ENCODE measurements around the gene ANKRD9. TPM values are rescaled to one million over a fixed set of nuclear protein-coding genes. Genes with fewer than 3 reads are reported as not detected.

The ANKRD9 gene
- polyA plus RNA-seq, 4 donors, result 6.0 to 7.6 (median 6.4) TPM

DNA sequence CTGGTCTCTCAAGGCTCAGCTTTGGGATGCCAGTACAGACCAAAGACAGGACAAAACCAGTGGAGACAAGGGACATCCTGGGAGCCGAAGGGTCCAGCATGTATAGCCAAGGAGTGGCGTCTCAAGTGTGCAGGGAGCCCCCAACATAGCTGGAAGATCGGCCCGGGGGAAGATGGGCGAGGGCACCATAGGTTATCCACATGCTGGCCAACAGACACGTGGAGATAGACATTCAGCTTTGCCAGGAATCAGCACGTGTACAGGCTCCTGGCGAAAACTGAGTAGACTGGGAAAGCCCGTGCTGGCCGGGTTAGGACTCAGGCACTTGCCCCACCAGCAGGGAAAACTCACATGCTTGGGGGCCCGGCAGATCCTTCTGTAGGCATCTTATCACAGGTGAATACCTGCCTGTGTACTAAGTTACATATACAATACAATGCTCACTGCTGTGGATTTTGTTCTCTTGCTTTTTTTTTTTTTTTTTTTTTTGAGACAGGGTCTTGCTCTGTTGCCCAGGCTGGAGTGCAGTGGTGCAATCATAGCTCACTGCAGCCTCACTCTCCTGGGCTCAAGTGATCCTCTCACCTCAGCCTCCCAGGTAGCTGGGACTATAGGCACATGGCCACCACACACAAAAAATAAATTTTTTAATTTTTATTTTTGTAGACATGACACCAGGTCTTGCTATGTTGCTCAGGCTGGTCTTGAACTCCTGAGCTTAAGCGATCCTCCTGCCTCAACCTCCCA lies 5.6 kb upstream of the ANKRD9 start:
- no peak for DNase-seq (ENCODE audit: low read depth in 4 of 4, low spot score in 2 of 4)

DNA sequence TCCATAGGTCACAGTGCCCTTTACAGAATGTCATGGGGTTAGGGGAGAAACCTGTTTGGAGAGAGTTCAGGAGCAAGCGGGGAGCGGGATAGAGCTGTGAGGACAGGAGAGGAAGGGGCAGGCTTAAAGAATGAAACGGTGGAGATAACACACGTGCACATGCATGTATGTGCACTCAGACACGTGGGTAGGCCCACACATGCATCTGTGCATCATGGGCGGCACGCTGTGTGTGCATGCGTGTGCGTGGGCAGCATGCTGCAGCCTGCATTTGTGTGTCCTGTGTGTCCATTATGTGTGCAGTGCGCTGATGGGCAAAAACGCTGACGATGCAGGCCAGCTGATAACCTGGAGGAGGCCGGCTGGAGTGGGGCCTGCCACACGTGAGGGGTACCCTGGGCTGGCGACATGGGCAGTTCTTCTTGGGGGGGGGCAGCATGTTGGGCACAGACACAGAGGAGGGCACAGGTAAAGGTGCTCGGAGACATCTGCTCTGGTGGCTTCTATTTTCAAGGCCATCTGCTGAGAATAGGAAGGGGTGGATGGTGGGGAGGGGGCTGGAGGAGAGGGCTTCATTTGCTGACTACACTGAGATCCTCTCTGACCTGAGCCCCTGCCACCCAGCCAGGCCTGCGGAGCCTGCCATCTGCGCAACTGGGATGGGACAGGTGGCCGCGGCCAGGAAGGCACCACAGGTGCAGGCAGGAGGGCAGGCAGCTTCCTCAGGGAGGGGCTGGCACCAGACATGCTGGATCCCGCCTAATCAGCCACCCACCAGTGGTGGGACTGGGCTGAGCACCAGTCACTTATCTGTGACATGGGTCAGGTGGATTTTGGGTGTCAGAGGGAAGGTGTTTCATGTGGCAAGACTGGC lies 4.6 kb upstream of the ANKRD9 start:
- no peak for DNase-seq (ENCODE audit: low read depth in 4 of 4, low spot score in 2 of 4)

DNA sequence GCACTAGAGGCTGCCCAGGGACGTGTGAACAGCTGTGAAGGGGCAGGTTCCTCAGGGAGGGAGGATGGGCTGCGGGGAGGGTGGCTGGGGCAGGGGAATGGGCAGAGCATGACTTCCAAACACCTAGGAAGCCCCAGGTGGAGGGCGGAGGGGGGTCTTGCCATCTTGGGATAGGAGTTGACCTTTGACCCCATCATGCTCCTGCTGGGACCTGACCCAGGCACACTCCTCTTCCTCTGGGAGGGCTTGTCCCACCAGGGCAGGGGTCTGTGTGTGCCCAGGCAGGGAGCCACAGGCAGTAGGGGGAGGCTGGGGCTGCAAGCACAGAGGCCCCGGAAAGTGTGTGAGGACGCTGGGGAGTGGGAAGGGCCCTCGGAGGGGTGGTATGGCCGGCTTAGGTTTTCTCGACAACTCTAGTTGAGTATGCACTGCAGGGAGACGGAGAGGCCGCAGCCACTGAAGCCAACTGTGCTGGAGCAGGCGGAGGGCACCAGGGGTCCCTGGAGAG lies 3.3 kb upstream of the ANKRD9 start:
- no peak for DNase-seq (ENCODE audit: low read depth in 4 of 4, low spot score in 2 of 4)

DNA sequence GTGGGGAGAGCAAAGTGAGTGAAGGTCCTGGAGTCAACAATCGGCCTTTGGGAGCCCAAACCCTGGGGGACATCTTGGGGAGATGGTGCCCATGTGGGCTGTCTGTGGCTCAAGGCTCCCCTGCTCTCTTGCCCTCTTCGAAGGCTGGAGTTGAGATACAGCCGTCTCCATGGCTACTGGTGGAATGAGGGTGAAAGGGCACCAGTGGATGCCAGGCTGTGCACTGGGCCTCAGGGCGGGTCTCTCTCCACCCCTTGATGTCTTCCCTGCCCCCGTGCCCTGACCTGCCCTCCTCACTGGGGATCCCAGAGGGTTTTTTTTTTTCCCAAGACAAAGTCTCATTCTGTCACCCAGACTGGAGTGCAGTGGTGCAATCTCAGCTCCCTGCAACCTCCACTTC lies 2.0 kb upstream of the ANKRD9 start:
- no peak for DNase-seq (ENCODE audit: low read depth in 4 of 4, low spot score in 2 of 4)

DNA sequence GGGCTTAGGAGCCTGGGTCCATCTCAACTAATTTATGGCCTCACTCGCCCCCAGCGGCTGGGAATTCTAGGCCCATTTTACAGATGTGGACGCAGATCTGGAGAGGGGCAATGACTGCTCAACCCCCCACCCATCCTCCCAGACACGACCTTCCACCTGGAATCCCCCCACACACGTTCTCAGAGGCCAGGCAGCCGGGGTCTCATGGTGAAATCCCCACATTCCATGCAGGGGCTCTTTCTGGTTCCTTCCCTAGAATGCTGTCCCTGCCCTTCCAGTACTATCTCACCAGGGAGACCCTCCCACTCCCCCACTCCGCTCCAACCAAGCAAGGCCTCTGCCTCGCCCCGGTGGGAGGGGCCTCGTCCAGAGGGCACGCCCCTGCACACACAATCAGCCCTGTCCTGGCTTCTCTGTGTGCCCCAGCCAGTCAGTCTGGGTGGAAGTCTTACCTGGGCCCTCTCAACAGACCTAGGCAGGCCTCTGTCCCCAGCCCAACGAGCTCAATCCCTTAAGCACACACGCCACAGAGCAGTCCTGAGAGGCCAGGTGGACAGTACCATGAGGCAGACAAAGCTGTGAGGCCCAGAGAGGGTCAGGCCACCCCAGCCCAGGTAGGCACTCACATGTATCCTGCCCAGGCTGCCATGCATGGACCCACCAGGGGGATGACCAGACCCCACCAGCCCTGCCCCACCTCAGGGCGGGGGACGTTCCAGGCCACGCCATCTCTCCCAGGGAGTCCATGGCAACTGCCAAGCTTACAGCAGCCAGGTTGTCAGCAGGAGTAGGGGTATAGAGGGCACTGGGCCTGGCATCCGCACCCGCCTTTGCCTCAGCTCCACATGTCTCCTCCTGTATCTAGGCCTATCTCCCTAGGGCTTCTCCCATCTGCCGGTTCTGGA lies 1.3 kb upstream of the ANKRD9 start:
- no peak for DNase-seq (ENCODE audit: low read depth in 4 of 4, low spot score in 2 of 4)

DNA sequence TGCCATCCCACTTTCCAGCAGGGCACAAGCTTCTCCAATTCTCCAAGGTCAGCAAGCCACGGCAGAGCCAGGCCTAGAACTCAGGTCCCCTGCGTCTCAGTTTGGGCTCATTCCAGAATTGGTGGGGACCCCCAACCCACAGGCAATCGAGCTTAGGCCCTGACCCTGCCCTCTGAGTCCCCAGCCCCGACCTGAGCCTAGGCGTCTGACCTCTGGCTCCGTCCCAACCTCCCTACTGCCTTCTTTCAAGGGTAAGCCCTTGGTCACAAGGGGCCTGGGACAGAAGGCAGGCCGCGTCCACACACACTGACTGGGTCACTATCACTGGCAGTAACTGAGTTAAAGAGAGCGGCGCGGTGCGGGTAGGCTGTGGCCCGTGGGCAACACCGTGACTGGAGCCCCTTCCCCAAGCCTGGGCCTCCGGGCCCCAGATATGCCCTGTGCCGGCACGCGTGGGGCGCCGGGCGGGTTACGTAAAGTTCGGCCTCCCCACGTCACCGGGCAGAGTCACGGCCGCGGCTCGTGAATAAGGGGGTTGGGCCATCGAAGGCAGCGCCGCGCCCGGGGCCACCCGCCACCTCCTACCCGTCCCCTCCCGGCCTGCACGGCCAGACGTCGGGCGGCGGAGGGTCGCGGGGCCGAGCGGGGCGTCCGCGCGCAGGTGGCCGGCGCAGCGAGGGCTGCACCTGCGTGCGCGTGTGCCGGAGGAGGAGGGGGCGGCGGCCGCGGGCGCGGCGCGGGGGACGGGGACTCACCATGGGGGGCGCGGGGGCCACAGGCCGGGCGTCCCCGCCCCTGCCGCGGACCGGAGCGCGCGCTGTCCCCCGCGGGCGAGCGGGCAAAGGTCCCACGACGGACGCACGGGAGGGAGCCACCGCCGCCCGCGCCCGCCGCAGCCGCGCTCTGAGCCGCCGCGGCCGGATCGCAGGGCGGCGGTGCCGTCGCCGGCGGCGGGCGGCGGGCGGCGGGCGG lies 516 bp downstream of the ANKRD9 start:
- no peak for DNase-seq (ENCODE audit: low read depth in 4 of 4, low spot score in 2 of 4)

DNA sequence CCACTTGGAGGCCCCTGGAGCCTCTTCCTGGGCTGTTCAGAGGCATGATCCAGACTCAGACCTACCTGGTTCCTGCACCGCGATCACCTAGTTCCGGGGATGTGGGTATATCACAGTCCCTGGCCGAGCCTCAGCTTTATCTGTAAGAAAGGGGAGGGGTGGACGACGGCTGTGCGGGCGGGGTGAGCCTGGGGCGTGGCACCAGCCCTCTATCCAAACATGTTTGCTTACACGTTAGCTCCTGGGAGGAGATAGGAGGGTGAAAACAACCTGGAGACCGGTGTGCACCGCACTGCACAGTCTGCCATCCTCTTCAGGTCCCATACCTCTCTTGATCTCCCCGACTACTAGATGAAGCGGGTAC lies 1.2 kb downstream of the ANKRD9 start:
- no peak for DNase-seq (ENCODE audit: low read depth in 4 of 4, low spot score in 2 of 4)

DNA sequence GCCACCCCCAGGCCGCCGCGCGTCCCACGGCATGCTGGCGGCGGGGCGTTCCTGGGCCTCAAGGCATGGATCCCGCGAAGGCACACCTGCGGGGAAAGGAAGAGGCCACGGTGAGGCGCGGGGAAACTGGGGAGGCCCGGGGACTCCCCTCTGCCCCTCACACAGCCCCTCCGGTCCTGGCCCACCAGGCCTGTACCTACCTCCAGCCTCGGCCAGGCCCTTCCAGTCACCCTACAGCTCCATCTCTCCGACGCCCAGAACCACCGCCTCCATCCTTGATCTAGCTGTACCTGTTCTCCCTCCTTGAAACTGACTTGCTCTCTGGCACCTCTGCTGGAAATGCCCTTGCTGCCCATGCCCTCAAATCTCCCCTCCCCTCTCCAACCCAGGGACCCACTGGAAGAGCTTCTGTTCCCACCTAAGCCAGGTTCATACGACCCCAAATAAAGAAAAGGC lies 1.7 kb downstream of the ANKRD9 start:
- no peak for DNase-seq (ENCODE audit: low read depth in 4 of 4, low spot score in 2 of 4)

DNA sequence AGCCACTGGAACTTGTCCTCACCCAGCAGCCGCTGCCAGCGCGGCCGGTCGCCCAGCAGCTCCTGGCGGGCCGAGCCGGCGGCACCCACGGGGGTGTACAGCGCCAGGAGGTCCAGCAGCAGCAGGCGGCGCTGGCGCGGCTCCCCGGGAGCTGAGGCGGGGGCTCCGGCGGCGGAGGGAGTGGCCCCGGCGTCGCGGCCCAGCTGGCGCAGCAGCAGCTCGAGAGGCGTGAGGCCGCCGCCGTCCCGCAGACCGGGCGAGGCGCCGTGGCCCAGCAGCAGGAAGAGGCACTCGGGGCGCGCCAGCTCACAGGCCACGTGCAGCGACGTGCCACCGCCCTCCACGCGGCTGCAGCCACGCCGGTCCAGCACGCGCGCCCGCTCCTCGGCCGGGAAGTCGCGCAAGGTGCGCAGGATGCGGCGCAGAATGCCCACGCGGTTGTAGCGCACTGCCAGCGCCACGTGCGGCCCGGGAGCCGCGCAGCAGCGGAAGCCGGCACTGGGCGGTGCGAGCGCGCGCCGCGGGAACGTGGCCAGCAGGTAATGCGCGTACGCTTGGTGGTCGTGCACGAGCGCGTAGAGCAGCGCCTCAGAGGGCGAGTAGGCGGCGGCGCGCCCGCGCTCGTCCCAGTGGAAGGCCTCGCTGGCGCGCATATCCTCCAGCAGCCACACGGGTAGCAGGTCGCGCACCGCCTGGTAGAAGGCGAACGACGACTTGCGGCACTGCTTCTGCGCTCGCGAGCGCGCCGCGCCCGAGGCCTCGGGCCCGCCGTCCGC lies 2.3 kb downstream of the ANKRD9 start:
- no peak for DNase-seq (ENCODE audit: low read depth in 4 of 4, low spot score in 2 of 4)

DNA sequence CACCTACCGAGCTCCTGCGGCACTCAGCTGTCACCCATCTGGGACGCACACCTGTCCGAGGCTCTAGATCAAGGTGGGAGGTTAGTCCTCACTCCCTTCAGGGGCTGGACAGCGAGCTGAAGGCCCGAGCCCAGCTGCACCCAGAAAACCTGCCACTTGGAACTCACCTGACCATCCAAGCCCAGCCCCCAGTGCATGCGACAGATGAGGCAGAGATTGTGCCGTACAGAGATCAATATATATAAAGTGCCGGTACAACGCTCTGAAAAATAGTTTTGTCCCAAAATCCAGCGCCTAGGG lies 3.0 kb downstream of the ANKRD9 start:
- DNase-seq (ENCODE audit: low read depth in 4 of 4, low spot score in 2 of 4), result no peak

DNA sequence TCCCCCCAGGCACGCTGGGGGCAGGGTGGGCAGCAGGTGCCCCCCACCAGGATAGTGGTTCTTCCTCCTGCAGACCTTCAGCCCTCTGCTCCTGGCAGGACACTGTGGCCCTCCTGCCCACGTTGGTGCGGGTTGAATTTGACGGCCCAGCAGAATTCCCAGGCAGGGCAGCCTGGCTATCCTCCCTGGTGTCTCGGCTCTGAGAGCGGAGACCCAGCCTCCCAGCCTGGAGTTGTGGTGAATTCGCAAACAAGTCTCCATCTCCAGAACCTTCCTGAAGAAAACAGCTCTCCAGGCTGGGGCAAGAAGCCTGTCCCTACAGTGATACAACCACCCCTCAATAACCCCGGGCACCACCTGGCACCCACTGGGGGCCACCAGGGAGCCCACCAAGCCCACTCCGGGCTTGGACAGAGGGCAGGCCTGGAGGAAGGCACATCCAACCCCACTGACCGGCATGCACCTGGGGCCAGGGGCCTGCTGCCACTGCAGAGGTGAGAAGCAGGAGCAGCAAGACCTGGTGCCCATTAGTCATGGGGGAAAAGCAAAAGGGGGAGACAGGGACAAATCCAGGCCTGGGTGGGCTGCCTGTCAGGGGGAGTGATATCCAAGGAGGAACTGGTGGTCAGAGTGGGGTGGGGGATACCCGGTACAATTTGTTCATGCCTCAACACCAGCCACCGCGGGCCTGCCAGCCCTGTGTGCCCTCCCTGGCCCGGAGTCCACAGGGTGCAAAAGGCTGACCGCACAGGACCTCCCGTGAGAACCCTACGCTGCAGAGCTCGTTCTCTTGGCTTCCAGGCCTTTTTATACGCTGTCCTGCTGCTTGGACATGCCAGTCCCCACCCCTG lies 3.6 kb downstream of the ANKRD9 start:
- no peak for DNase-seq (ENCODE audit: low read depth in 4 of 4, low spot score in 2 of 4)

DNA sequence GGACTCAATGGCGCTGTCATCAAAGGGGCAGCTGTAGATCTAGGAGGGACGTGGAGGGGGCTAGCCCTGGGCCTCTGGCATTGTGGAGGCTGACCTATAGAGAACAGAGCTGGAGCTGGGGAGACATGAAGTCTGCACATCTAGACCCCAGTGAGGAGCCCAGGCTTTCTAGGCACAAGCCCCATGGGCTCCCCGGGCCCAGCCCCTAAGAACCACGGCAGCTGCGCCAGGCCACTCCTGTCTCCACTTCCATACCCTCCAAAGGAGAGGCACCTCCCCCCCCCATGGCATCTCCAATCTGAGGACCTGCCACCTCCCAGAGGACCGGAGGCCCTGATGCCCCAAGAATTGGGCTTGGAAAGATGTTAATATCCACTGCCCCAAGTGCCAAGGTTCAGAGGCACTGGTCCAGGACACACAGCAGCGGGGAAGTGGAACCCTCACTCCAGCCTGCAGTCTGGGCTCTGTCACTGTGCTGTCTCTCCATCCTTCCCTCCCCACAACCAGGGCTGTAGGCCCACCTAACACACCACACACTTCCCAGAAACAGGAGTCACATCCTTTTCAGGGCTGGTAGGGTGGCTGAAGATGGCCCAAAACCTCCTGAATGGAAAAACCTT lies 4.5 kb downstream of the ANKRD9 start:
- no peak for DNase-seq (ENCODE audit: low read depth in 4 of 4, low spot score in 2 of 4)

DNA sequence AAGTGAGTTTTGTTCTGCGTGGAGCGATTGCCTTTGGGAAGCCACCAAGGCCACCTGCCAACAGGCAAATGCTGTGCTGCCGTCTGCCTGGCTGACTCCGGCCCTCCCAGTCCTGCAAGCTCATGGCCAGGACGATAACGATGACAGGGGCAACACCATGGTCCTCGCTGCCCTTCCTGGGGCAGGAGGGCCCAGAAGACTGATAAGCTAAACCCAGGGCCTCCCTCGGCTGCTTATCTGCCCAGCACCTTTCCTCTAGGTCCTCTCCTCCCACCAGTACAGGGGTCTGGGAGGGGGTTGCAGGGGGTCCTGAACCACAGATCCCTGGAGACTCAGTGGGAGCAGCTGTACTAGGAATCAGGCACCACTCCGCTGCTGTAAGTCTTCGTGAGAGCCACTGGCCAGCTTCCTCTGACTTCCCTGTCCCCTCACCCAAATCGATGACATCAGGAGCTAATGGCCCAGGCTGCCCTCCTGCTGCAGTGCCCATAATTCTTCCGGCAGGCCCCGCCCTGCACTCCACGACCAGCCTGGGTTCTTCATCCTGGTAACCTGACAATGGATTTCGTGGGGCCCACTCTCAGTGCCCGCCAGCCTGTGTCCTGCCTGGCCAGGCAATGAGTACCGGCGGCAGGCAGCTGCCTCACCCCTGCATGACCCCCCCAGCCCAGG lies 5.1 kb downstream of the ANKRD9 start:
- DNase-seq (ENCODE audit: low read depth in 4 of 4, low spot score in 2 of 4), result no peak

DNA sequence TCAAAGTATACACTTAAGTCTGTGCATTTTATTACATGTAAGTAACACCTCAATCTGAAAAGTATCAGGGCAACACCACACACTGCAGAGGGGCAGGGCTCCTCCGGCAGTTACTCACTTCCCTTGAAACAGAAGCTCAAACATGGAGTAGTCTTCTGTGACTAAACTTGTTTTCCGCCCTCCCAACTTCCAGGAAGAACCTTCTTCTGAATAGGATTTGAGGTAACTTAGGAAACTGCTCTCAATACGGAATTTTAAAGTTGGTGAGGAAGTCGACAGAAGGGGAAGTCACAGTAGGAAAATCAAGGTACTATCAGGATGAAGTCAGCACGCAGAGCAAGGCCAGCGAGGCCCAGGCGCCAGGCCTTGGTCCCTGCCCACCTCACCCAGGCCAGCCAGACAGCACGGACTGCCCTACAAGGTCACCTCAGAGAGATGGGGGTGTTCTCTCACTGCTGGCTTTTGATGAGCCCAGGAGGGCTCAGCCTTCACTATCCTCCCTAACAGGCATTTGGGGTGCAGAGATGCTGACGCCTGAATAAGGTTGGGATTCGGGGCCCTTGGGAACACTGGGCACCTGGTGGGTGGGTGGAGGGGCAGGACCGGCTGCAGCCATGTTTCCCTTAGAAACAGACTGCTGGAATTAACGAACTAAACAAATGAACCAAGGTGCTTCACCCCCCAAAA lies 5.8 kb downstream of the ANKRD9 start:
- DNase-seq (ENCODE audit: low read depth in 4 of 4, low spot score in 2 of 4), result no peak

DNA sequence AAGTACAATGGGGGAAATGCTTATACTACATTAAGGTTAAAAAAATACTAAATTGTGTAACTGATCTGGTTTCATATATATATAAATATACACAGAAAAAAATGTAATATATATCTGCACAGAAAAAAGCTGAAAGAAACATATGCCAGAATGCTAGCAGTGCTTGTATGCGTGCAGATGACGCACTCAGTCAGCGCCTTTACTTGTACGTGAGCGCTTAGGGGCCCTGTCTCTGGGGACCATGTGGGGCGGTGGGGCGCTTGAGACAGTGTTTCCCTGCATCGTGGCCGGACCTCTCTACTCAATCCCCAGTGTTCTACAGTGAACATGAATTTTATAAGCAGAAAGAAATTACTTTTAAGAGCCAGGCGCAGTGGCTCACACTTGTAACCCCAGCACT lies 7.0 kb downstream of the ANKRD9 start:
- DNase-seq (ENCODE audit: low read depth in 4 of 4, low spot score in 2 of 4), result no peak

DNA sequence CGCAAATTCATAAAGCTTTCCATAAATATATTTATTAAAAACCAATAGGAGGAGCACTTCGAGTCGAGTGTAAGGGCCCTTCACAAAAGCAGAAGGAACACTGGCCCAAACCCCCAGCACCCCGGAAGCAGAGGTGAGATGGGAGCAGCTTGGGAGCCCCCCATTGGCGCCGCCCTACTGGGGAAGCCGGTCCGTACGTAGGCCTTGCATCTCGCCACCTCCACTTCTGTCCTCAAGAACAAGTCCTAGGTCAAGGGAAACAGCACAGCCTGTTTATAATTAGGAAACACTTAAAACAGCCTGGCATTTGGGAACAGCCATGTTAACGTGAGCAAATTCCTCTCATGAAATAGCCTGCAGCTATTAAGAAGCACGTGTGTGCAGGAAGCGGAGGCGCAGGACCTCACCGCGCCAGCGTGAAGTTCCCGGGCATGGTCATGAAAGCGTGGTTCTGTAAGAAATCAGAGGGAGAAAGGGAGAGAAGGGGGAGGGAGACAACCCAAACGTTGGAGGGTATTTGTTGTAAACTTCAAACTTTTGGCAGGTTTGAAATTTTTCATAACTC lies 7.7 kb downstream of the ANKRD9 start:
- no peak for DNase-seq (ENCODE audit: low read depth in 4 of 4, low spot score in 2 of 4)
